Natural killer cell (primary cell): Measurements from ENCODE around the gene PLEKHJ1. TPM values are rescaled to one million over a fixed set of nuclear protein-coding genes. Genes with fewer than 3 reads are reported as not detected.

ENCODE experiments used
- ATAC-seq, 3 donors: fragments of 150-1000 bp in 2 of 3; fragments of 200-7000 bp in 1 of 3; cut with Tn5 transposase; 1 replicate in 1 of 3; 2 replicates in 2 of 3; pipeline ENCODE4 v1.10.0; 2021; ENCODE audit warnings: mild to moderate bottlenecking in 2 of 3, moderate library complexity in 2 of 3
- DNase-seq, 2 donors: peaks; one replicate each; pipeline versions ENCODE4 v3.0.0 to v3.0.0-alpha.2; 2013 to 2021; ENCODE audit warnings: mixed read lengths in 1 of 2
- H3K27ac ChIP-seq: one replicate; pipeline ENCODE4 v1.5.1; 2013; ENCODE audit warnings: mild to moderate bottlenecking, low read length
- H3K27me3 ChIP-seq: one replicate; pipeline ENCODE4 v1.6.1; 2013; ENCODE audit warnings: low read length; ENCODE audit not compliant: control insufficient read depth, insufficient read depth
- H3K36me3 ChIP-seq: one replicate; pipeline ENCODE4 v1.6.1; 2013; ENCODE audit warnings: low read length; ENCODE audit not compliant: control insufficient read depth, insufficient read depth
- H3K4me1 ChIP-seq: one replicate; pipeline ENCODE4 v1.6.1; 2013; ENCODE audit warnings: low read length; ENCODE audit not compliant: control insufficient read depth, insufficient read depth
- H3K4me3 ChIP-seq: one replicate; pipeline ENCODE4 v1.5.1; 2013; ENCODE audit warnings: low read length
- H3K9me3 ChIP-seq: one replicate; pipeline ENCODE4 v1.6.1; 2013; ENCODE audit warnings: low read length; ENCODE audit not compliant: control insufficient read depth, insufficient read depth
- H3K27ac Mint-ChIP-seq, 2 donors: one replicate each; pipeline ENCODE4 v1.8.0; 2022; ENCODE audit warnings: mild to moderate bottlenecking in 2 of 2, mixed read lengths in 2 of 2, moderate library complexity in 1 of 2
- H3K27me3 Mint-ChIP-seq, 2 donors: one replicate each; pipeline ENCODE4 v1.8.0; 2022; ENCODE audit warnings: low read depth in 2 of 2, mixed read lengths in 2 of 2
- H3K36me3 Mint-ChIP-seq: one replicate; pipeline ENCODE4 v1.8.0; 2022; ENCODE audit warnings: mixed read lengths
- H3K4me1 Mint-ChIP-seq, 2 donors: one replicate each; pipeline ENCODE4 v1.8.0; 2022; ENCODE audit warnings: mixed read lengths in 2 of 2
- H3K4me3 Mint-ChIP-seq: one replicate; pipeline ENCODE4 v1.8.0; 2022; ENCODE audit warnings: mild to moderate bottlenecking, moderate library complexity, mixed read lengths
- H3K9me3 Mint-ChIP-seq, 2 donors: one replicate each; pipeline ENCODE4 v1.8.0; 2022; ENCODE audit warnings: mixed read lengths in 2 of 2
- WGBS: methylation state at CpG from one replicate; pipeline ENCODE4 v1.1.7; 2013; ENCODE audit warnings: missing lambda C conversion rate; ENCODE audit not compliant: insufficient coverage; 5-methylcytosine and 5-hydroxymethylcytosine counted together
- intact Hi-C: fragments of 100-400 bp; cut with micrococcal nuclease; formaldehyde crosslinking; loops from one replicate; pipeline ENCODE4 v1.14.2; 2022
- total RNA-seq, 4 donors: library from RNA; stranded (reverse); fragments of 120-200 nt in 1 of 4; gene quantifications; one replicate each; pipeline versions ENCODE4 v1.2.3 to v1.2.4, GENCODE V29; 2013 to 2022
- TF ChIP-seq, protein P1 (sequence below): fragments of 200-600 bp; IDR thresholded peaks from one replicate; pipeline ENCODE4 v1.8.0; 2022; ENCODE audit warnings: antibody characterized with exemption

Gene PLEKHJ1, protein sequence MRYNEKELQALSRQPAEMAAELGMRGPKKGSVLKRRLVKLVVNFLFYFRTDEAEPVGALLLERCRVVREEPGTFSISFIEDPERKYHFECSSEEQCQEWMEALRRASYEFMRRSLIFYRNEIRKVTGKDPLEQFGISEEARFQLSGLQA
- 10 to 100 TPM; 36.7 to 45.8 (median 44.7) TPM for total RNA-seq
- 52.1 TPM for total RNA-seq (2013)

DNA sequence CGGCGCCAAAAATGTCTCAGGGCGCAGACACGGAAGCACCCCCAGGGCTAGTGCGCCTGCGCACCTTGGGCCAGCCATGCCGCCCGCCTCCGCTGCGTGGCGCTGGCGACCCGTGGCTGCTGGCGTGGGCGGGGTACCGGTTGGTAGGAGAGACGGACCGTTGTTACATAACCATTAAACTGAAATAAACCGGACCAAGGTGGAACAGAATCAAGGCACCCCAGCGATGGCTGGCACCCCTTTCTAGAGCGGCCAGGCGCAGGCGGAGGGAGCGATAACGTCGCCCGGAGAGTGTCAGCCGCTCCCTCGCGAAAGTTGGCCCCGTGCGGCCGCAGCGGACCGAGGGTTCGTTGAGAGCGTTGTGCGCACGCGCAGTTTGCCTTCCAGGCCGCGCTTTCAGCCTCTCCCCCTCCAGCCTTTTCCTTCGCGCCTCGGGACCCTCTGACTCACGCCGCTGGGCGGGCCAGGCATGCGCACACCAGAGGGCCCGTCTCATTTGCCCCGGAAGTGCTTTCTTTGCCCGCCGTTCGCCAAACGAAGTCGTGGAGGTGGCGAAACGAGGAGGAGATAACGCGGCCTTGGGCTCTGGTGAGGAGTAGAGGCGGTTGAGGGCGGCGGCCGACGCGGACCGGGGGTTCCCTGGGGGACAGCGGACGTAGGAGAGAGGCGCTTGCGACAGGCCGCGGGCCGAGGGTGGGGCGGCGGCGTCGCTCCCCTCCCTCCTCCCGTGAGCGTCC, at the start of gene PLEKHJ1, which contains the start of gene SF3A2:
Gene PLEKHJ1, minus strand, starts transcription at position 16 of the 737 bp plus-strand sequence. CDS start 81 bp downstream, outside the sequence.
Gene SF3A2, plus strand, starts transcription at position 511 of the 737 bp plus-strand sequence. CDS start 6,595 bp downstream, outside the sequence.
- Histone ChIP-seq H3K9me3 (no peaks in the 10 kb centered on the region), H3K27me3 (no peaks in the 10 kb centered on the region), H3K4me3 (peak within 1 kb of the TSS; percentile 65), H3K36me3 (peaks cover 14% of the 10 kb centered on the region), H3K4me1 (peaks cover 66% of the 10 kb centered on the region), H3K27ac (peak within 1 kb of the TSS; percentile 99)
- H3K4me3 Mint-ChIP-seq, result peak within 1 kb of the TSS; percentile 94
- WGBS, result under 1% methylated on average over 80 of the region's 80 CpGs
- peaks cover 0 to 3% of the 10 kb centered on the region in 2 donors for H3K9me3 Mint-ChIP-seq
- peak; percentile 100 for DNase-seq
- no peaks in the 10 kb centered on the region for H3K27me3 Mint-ChIP-seq
- H3K27ac Mint-ChIP-seq, result peak within 1 kb of the TSS; percentile 98 to 100
- ATAC-seq, result peak; percentile 80 to 92 (median 81)
- TF ChIP-seq, protein P1, sequence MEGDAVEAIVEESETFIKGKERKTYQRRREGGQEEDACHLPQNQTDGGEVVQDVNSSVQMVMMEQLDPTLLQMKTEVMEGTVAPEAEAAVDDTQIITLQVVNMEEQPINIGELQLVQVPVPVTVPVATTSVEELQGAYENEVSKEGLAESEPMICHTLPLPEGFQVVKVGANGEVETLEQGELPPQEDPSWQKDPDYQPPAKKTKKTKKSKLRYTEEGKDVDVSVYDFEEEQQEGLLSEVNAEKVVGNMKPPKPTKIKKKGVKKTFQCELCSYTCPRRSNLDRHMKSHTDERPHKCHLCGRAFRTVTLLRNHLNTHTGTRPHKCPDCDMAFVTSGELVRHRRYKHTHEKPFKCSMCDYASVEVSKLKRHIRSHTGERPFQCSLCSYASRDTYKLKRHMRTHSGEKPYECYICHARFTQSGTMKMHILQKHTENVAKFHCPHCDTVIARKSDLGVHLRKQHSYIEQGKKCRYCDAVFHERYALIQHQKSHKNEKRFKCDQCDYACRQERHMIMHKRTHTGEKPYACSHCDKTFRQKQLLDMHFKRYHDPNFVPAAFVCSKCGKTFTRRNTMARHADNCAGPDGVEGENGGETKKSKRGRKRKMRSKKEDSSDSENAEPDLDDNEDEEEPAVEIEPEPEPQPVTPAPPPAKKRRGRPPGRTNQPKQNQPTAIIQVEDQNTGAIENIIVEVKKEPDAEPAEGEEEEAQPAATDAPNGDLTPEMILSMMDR, result peak; percentile 96
- intact Hi-C loops, result loop anchor here (1.0 to 10.0 kb wide), 6 partner anchors 33 to 149 kb away; partner anchors contain the start of genes AP3D1, LSM7 and SPPL2B
- peaks cover 56 to 67% of the 10 kb centered on the region in 2 donors for H3K4me1 Mint-ChIP-seq
- H3K36me3 Mint-ChIP-seq, result no peaks in the 10 kb centered on the region

DNA sequence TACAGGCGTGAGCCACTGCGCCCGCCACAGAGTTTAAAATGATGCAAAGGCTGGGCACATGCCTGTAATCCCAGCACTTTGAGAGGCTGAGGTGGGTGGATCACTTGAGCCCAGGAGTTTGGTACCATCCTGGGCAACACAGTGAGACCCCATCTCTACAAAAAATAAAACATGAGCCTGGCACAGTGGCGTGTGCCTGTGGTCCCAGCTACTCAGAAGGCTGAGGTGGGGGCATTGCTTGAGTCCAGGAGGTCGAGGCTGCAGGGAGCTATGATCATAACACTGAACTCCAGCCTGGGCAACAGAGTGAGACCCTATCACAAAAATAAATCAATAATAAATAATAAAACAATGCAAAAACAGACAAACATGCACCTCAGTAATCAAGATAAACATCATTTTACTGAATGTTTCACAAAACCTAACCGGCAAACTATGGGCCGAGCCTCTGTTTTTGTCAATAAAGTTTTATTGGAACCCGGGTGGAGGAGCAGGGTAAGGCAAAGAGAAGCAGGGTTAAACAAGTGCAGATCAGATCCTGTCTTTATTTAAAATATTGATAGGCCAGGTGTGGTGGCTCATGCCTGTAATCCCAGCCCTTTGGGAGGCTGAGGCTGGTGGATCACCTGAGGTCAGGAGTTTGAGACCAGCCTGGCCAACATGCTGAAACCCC, 47.8 kb upstream of the PLEKHJ1 start:
- Mint-ChIP-seq H3K36me3 (no peaks in the 10 kb centered on the region), H3K4me3 (no peak overlapping the region), H3K9me3 (no peaks in the 10 kb centered on the region), H3K4me1 (peaks cover 24 to 43% of the 10 kb centered on the region in 2 donors), H3K27me3 (no peaks in the 10 kb centered on the region), H3K27ac (no peak overlapping the region)
- TF ChIP-seq, protein P1, result no peak
- intact Hi-C loops, result no loop called here
- H3K36me3 ChIP-seq, result no peaks in the 10 kb centered on the region
- no peak for ATAC-seq
- no peaks in the 10 kb centered on the region for H3K27me3 ChIP-seq
- H3K27ac ChIP-seq, result no peak overlapping the region
- 96% methylated on average over 8 of the region's 8 CpGs for WGBS
- H3K9me3 ChIP-seq, result no peaks in the 10 kb centered on the region
- peaks cover 48% of the 10 kb centered on the region for H3K4me1 ChIP-seq
- no peak overlapping the region for H3K4me3 ChIP-seq
- DNase-seq, result no peak

- TF ChIP-seq, protein P1, result no peak
- 89% methylated on average over 11 of the region's 11 CpGs for WGBS
- no peak for DNase-seq
- Histone ChIP-seq H3K27me3 (no peaks in the 10 kb centered on the region), H3K27ac (no peak overlapping the region), H3K4me1 (peaks cover 37% of the 10 kb centered on the region), H3K36me3 (no peaks in the 10 kb centered on the region), H3K9me3 (no peaks in the 10 kb centered on the region), H3K4me3 (no peak overlapping the region)
- H3K4me1 Mint-ChIP-seq, result peaks cover 14 to 39% of the 10 kb centered on the region in 2 donors
- peak overlapping the region; percentile 91 for H3K4me3 Mint-ChIP-seq
- no peaks in the 10 kb centered on the region for H3K27me3 Mint-ChIP-seq
- H3K9me3 Mint-ChIP-seq, result no peaks in the 10 kb centered on the region
- H3K27ac Mint-ChIP-seq, result peak overlapping the region; percentile 81 to 92
- H3K36me3 Mint-ChIP-seq, result no peaks in the 10 kb centered on the region
- no peak for ATAC-seq
- intact Hi-C loops, result no loop called here
Measured at GRCh38 chr19:2282862-2283237, 46.7 kb upstream of the PLEKHJ1 start.
